ENCODE results near the gene PLCB2.

The PLCB2 gene

GRCh38 chr15:40239693-40240618, 67.8 kb downstream of the PLCB2 start:
- H3K27me3 Mint-ChIP-seq = peaks cover 27% of the 10 kb centered on the region
- H3K27ac Mint-ChIP-seq (ENCODE audit: low read depth) = peak overlapping the region; percentile 73
- no peak overlapping the region for H3K4me3 Mint-ChIP-seq
- peaks cover 9% of the 10 kb centered on the region for H3K4me1 Mint-ChIP-seq
- no peaks in the 10 kb centered on the region for H3K9me3 Mint-ChIP-seq
- H3K36me3 Mint-ChIP-seq (ENCODE audit: insufficient read depth) = no peaks in the 10 kb centered on the region
- no peak for DNase-seq (ENCODE audit: low spot score in 2 of 2)
- no peak for ATAC-seq (replicated peaks; ENCODE audit: extremely low read depth, poor library complexity, severe bottlenecking)

DNA sequence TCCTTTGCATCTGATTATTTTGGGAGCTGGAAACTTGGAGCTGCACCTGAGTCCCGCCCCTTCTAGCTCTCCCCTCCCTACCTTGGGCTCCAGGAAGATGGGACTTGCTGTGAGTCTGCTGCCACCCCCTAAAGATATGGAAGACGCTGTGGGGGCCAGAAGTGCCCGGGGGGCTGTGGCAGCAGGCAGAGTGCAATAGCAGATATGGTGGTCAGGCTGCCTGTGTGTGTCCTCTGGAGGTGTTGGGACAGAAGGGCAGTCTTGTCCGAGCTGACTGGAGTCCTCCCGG, 68.4 kb downstream of the PLCB2 start:
- Mint-ChIP-seq H3K9me3 (no peaks in the 10 kb centered on the region), H3K4me1 (peaks cover 9% of the 10 kb centered on the region), H3K27me3 (peaks cover 27% of the 10 kb centered on the region), H3K27ac (ENCODE audit: low read depth) (peak overlapping the region; percentile 73), H3K4me3 (peak overlapping the region; percentile 13), H3K36me3 (ENCODE audit: insufficient read depth) (no peaks in the 10 kb centered on the region)
- ATAC-seq (replicated peaks; ENCODE audit: extremely low read depth, poor library complexity, severe bottlenecking) = no peak
- DNase-seq (ENCODE audit: low spot score in 2 of 2) = no peak

DNA sequence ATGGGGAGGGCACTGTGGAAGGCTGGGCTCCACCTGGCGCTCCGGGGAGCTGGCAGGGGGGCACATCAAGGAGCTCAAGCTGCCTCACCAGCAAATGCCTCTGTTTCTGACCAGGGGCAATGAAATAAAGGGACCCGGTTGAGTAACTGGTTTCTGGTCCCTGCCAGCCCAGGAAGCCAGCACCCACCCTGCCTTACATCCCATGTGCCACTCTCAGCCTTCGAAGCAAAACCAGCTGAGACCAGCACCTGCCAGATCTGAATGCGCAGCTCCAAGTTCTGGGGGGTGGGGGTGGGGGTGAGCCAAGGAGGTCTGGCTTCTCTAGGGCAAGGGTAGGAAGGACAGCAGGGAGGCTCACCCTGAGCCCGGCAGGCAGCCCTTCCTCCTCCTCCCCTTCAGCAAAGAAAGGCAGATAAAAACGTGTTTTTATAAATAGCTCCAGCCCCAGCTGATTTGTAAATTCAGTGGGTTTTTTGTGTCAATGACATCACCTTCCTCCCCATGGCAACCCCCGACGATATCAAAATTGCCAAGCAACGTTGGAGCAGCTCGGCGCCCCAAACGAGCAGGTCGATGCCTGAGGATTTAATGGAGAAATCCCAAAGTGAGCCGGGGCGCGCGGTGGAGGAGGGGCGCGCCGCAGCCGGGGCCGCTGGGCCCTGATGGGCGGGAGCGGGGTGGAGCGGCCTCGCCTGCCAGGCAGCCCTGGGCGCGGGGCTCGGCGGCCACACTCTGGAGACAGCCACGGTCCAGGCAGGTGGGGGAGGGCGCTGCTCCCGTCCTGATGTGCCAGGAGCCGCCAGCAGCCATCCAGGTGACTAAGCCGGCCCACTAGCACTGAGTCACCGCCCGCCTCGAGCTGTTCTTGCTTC, 69.0 kb downstream of the PLCB2 start, which contains the start of gene PAK6:
PAK6 (plus strand) TSS at position 532 of the 872 bp plus-strand sequence. CDS start 25,723 bp downstream, outside the sequence.
- Mint-ChIP-seq H3K36me3 (ENCODE audit: insufficient read depth) (no peaks in the 10 kb centered on the region), H3K4me3 (peak within 1 kb of the TSS; percentile 42), H3K27ac (ENCODE audit: low read depth) (peak within 1 kb of the TSS; percentile 73), H3K27me3 (peaks cover 27% of the 10 kb centered on the region), H3K4me1 (peaks cover 9% of the 10 kb centered on the region), H3K9me3 (no peaks in the 10 kb centered on the region)
- ATAC-seq (replicated peaks; ENCODE audit: extremely low read depth, poor library complexity, severe bottlenecking) (peak; percentile 45), DNase-seq (ENCODE audit: low spot score in 2 of 2) (no peak)
